Keratinocyte (primary cell): ENCODE data around the gene CCDC175. TPM values are rescaled to one million over a fixed set of nuclear protein-coding genes. Genes with fewer than 3 reads are reported as not detected.

Source experiments
- DNase-seq: peaks from one replicate; pipeline ENCODE4 v3.0.0-alpha.2; 2011; ENCODE audit warnings: low read depth, missing footprints, low spot score
- FAIRE-seq: peaks from 2 replicates; lab custom pipeline; 2011; peaks lifted over from hg19 to GRCh38; lab: Jason Lieb, UNC
- H2AFZ ChIP-seq: 2 replicates; pipeline ENCODE4 v1.6.0; 2012; ENCODE audit warnings: low read length, control low read depth, inconsistent platforms; ENCODE audit not compliant: control insufficient read depth
- H3K27ac ChIP-seq: 2 replicates; pipeline ENCODE4 v1.5.1; 2011; ENCODE audit warnings: low read length; ENCODE audit not compliant: control insufficient read depth, insufficient read depth
- H3K27me3 ChIP-seq: 3 replicates; pipeline ENCODE4 v1.6.0; 2011; ENCODE audit warnings: low read length; ENCODE audit not compliant: control insufficient read depth, insufficient read depth; ENCODE audit errors: extremely low read depth
- H3K36me3 ChIP-seq, 2 experiments: 2 replicates in 1 of 2; 3 replicates in 1 of 2; pipeline ENCODE4 v1.5.1; 2011; ENCODE audit warnings: low read length in 2 of 2, mild to moderate bottlenecking in 1 of 2; ENCODE audit not compliant: control insufficient read depth in 2 of 2, insufficient read depth in 2 of 2; ENCODE audit errors: extremely low read depth in 1 of 2
- H3K4me1 ChIP-seq: 3 replicates; pipeline ENCODE4 v1.5.1; 2011; ENCODE audit warnings: low read length; ENCODE audit not compliant: control insufficient read depth, insufficient read depth; ENCODE audit errors: extremely low read depth
- H3K4me2 ChIP-seq: 3 replicates; pipeline ENCODE4 v1.6.0; 2011; ENCODE audit warnings: low read depth, low read length; ENCODE audit not compliant: control insufficient read depth, insufficient read depth; ENCODE audit errors: extremely low read depth
- H3K4me3 ChIP-seq, 3 experiments: fragments of 200-600 bp in 1 of 3; sonication (generic) in 1 of 3; 2 replicates in 2 of 3; 3 replicates in 1 of 3; pipeline ENCODE4 v1.5.1; 2011 to 2016; ENCODE audit warnings: low read length in 3 of 3, mild to moderate bottlenecking in 3 of 3, control low read depth in 2 of 3, inconsistent platforms in 1 of 3, low read depth in 1 of 3, mixed read lengths in 1 of 3, mixed run types in 1 of 3, moderate library complexity in 1 of 3; ENCODE audit not compliant: control insufficient read depth in 2 of 3, insufficient read depth in 2 of 3; ENCODE audit errors: extremely low read depth in 1 of 3
- H3K79me2 ChIP-seq: 2 replicates; pipeline ENCODE4 v1.6.0; 2012; ENCODE audit warnings: low read length; ENCODE audit not compliant: control insufficient read depth, insufficient read depth
- H3K9ac ChIP-seq: 3 replicates; pipeline ENCODE4 v1.6.0; 2011; ENCODE audit warnings: low read length; ENCODE audit not compliant: control insufficient read depth, insufficient read depth; ENCODE audit errors: extremely low read depth
- H3K9me1 ChIP-seq: 3 replicates; pipeline ENCODE4 v1.6.0; 2011; ENCODE audit warnings: low read length; ENCODE audit not compliant: control insufficient read depth, insufficient read depth; ENCODE audit errors: extremely low read depth
- H3K9me3 ChIP-seq: 2 replicates; pipeline ENCODE4 v1.5.1; 2012; ENCODE audit warnings: low read depth, low read length; ENCODE audit not compliant: control insufficient read depth
- H4K20me1 ChIP-seq: 3 replicates; pipeline ENCODE4 v1.6.0; 2011; ENCODE audit warnings: low read length; ENCODE audit not compliant: control insufficient read depth, insufficient read depth; ENCODE audit errors: extremely low read depth
- EZH2 ChIP-seq: IDR thresholded peaks from one replicate; pipeline ENCODE4 v1.6.1; 2012; ENCODE audit warnings: inconsistent platforms, mild to moderate bottlenecking, low read length, moderate library complexity
- dilution Hi-C: fragments of 300-500 bp; cut with MboI; formaldehyde crosslinking; loops from one replicate; pipeline ENCODE4 v1.7.0; 2020; ENCODE audit warnings: low sequenced_read_pairs; ENCODE audit not compliant: extremely low pct_ligation_motif_present
- polyA plus RNA-seq, 5 experiments: library from polyadenylated mRNA; depleted of rRNA in 3 of 5; stranded (reverse) in 3 of 5; stranded (forward) in 1 of 5; unstranded in 1 of 5; fragments of >200 nt; gene quantifications; 1 replicate in 1 of 5; 2 replicates in 3 of 5; 3 replicates in 1 of 5; pipeline versions ENCODE4 v1.2.1 to v1.2.3, GENCODE V29; 2011 to 2012; ENCODE audit warnings: missing spikeins in 2 of 5, low read depth in 1 of 5, low replicate concordance in 1 of 5
- TF ChIP-seq, protein P1 (sequence below), 3 experiments: IDR thresholded peaks in 1 of 3; conservative IDR thresholded peaks in 1 of 3; optimal IDR thresholded peaks in 1 of 3; 2 replicates in 2 of 3; 3 replicates in 1 of 3; pipeline versions ENCODE3 to v1.5.1; 2011; ENCODE audit warnings: low read length in 3 of 3, mild to moderate bottlenecking in 3 of 3, moderate library complexity in 2 of 3, control low read depth in 1 of 3, inconsistent platforms in 1 of 3; ENCODE audit not compliant: insufficient read depth in 2 of 3; ENCODE audit errors: extremely low read depth in 1 of 3

The CCDC175 gene
- polyA plus RNA-seq, 1 donor (not counting 4 experiments of a cell fraction or from before 2014, with no cell fraction given): not detected

GRCh38 chr14:59511916-59512575, 64.6 kb downstream of the CCDC175 start:
- Histone ChIP-seq H3K27ac (no peak overlapping the region), H3K36me3 (no peaks in the 10 kb centered on the region), H3K27me3 (no peaks in the 10 kb centered on the region), H3K9me1 (no peaks in the 10 kb centered on the region), H3K9me3 (no peaks in the 10 kb centered on the region), H3K4me3 (no peak overlapping the region), H4K20me1 (no peaks in the 10 kb centered on the region), H3K9ac (no peak overlapping the region), H2AFZ (no peak overlapping the region), H3K4me2 (no peak overlapping the region), H3K79me2 (no peaks in the 10 kb centered on the region), H3K4me1 (no peaks in the 10 kb centered on the region)
- TF ChIP-seq, protein P1, sequence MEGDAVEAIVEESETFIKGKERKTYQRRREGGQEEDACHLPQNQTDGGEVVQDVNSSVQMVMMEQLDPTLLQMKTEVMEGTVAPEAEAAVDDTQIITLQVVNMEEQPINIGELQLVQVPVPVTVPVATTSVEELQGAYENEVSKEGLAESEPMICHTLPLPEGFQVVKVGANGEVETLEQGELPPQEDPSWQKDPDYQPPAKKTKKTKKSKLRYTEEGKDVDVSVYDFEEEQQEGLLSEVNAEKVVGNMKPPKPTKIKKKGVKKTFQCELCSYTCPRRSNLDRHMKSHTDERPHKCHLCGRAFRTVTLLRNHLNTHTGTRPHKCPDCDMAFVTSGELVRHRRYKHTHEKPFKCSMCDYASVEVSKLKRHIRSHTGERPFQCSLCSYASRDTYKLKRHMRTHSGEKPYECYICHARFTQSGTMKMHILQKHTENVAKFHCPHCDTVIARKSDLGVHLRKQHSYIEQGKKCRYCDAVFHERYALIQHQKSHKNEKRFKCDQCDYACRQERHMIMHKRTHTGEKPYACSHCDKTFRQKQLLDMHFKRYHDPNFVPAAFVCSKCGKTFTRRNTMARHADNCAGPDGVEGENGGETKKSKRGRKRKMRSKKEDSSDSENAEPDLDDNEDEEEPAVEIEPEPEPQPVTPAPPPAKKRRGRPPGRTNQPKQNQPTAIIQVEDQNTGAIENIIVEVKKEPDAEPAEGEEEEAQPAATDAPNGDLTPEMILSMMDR (optimal IDR thresholded peaks at IDR 0.05 in 1 of 3, IDR thresholded peaks at IDR 0.05 in 1 of 3, conservative IDR thresholded peaks at IDR 0.05 in 1 of 3; ENCODE audit: extremely low read depth in 1 of 3, insufficient read depth in 2 of 3, low read length in 3 of 3): peak; percentile 36 to 43 (median 42)
- TF ChIP-seq EZH2: no peak
- dilution Hi-C loops: no loop called here
- FAIRE-seq: no peak
- no peak for DNase-seq

DNA sequence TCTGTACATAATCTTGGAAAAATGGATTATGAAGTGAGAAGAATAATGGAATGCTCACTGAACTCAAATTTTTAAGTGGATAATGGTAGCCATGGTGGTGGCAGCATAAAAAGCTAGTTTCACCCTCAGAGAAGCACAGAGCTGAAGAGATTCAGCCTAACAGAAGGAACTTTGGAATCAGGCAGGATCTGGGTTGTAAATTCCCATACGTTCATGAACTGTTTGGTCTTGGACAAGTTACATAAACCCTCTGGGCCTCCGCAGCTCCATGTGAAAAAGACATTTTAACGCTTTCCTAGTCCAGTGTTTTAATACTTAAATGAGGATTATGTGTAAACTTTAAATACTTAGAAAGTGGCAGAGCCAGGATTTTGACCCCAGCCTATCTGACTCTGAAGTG, 65.6 kb downstream of the CCDC175 start:
- TF ChIP-seq EZH2: no peak
- TF ChIP-seq, protein P1 (optimal IDR thresholded peaks at IDR 0.05 in 1 of 3, IDR thresholded peaks at IDR 0.05 in 1 of 3, conservative IDR thresholded peaks at IDR 0.05 in 1 of 3; ENCODE audit: extremely low read depth in 1 of 3, insufficient read depth in 2 of 3, low read length in 3 of 3): no peak
- no peak overlapping the region for H3K9ac ChIP-seq
- no peaks in the 10 kb centered on the region for H3K4me1 ChIP-seq
- FAIRE-seq: no peak
- no peaks in the 10 kb centered on the region for H4K20me1 ChIP-seq
- dilution Hi-C loops: no loop called here
- H3K4me3 ChIP-seq: no peak overlapping the region
- DNase-seq: no peak
- no peaks in the 10 kb centered on the region for H3K27me3 ChIP-seq
- H2AFZ ChIP-seq: no peak overlapping the region
- H3K79me2 ChIP-seq: no peaks in the 10 kb centered on the region
- no peaks in the 10 kb centered on the region for H3K36me3 ChIP-seq
- no peaks in the 10 kb centered on the region for H3K9me1 ChIP-seq
- H3K4me2 ChIP-seq: no peak overlapping the region
- no peaks in the 10 kb centered on the region for H3K9me3 ChIP-seq
- H3K27ac ChIP-seq: no peak overlapping the region
